Uterus (tissue), 4 donors: ENCODE measurements around the gene CNTNAP5. TPM values are rescaled to one million over a fixed set of nuclear protein-coding genes. Genes with fewer than 3 reads are reported as not detected.

Experiments
- DNase-seq, 2 donors: peaks; one replicate each; pipeline ENCODE4 v3.0.0-alpha.2; 2019 to 2020
- H3K27ac ChIP-seq, 2 donors: fragments of 200-600 bp; sonication (generic); 1 replicate in 1 of 2; 2 replicates in 1 of 2; pipeline ENCODE4 v1.5.1; 2016 to 2018
- H3K27me3 ChIP-seq, 2 donors: fragments of 200-600 bp; sonication (generic); one replicate each; pipeline ENCODE4 v1.5.1; 2018 to 2019; ENCODE audit warnings: control low read depth in 1 of 2
- H3K36me3 ChIP-seq, 2 donors: fragments of 200-600 bp; sonication (generic); one replicate each; pipeline ENCODE4 v1.5.1; 2019; ENCODE audit warnings: control low read depth in 1 of 2
- H3K4me1 ChIP-seq, 2 donors: fragments of 200-600 bp; sonication (generic); one replicate each; pipeline ENCODE4 v1.5.1; 2018 to 2019; ENCODE audit warnings: control low read depth in 1 of 2
- H3K4me3 ChIP-seq, 2 donors: fragments of 200-600 bp; sonication (generic); 1 replicate in 1 of 2; 2 replicates in 1 of 2; pipeline ENCODE4 v1.5.1; 2018 to 2019; ENCODE audit warnings: mild to moderate bottlenecking in 1 of 2
- H3K9me3 ChIP-seq, 2 donors: fragments of 200-600 bp; sonication (generic); one replicate each; pipeline ENCODE4 v1.5.1; 2019; ENCODE audit warnings: control low read depth in 1 of 2
- POLR2A ChIP-seq, 2 donors: fragments of 450-650 bp; IDR thresholded peaks; one replicate each; pipeline ENCODE4 v1.6.1; 2016; ENCODE audit warnings: antibody characterized with exemption in 2 of 2, mild to moderate bottlenecking in 1 of 2, moderate library complexity in 1 of 2
- intact Hi-C: fragments of 100-400 bp; cut with DNase I; formaldehyde crosslinking; loops from one replicate; pipeline ENCODE4 v1.15.1; 2023; ENCODE audit warnings: low total_unique reads
- total RNA-seq, 4 donors: library from RNA; depleted of rRNA in 3 of 4; stranded (reverse); fragments of >200 nt in 3 of 4; gene quantifications; one replicate each; pipeline versions ENCODE4 v1.1.0 to v1.2.4, GENCODE V29; 2014 to 2023
- TF ChIP-seq, protein P1 (sequence below), 4 experiments: fragments of 200-600 bp in 2 of 4; fragments of 450-650 bp in 2 of 4; sonication (generic) in 2 of 4; IDR thresholded peaks; one replicate each; pipeline ENCODE4 v1.5.1; 2016 to 2019; ENCODE audit warnings: antibody characterized with exemption in 4 of 4, mild to moderate bottlenecking in 2 of 4, moderate library complexity in 1 of 4
- donor health status: DM: yes; HTN: yes; CAD: no.

The CNTNAP5 gene
- total RNA-seq, 4 donors from 2014 or later: 1.4 TPM; not detected in 3

DNA sequence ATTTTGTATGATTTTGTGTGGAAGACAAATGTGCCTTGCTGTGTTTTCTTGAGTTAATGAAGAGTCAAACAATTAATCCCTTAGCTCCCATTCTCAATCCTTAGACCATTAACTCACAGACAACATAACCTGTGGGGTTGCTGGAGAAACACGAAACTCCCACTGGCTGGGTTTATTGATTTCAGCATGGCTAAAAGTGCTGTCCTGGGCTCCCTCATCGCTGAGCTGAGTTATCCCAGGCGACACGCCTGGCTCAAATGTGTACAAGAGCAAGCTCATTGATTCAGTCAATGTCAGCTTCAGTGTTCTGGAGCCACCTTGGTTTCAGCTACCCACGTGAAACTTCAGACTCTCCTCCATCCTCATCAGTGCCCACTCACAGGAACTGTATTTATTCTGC lies 896.1 kb downstream of the CNTNAP5 start:
- Histone ChIP-seq H3K9me3 (no peaks in the 10 kb centered on the region), H3K4me3 (no peak overlapping the region), H3K36me3 (no peaks in the 10 kb centered on the region), H3K27me3 (no peaks in the 10 kb centered on the region), H3K4me1 (no peaks in the 10 kb centered on the region), H3K27ac (no peak overlapping the region)
- intact Hi-C loops: no loop called here
- TF ChIP-seq POLR2A (IDR thresholded peaks at IDR 0.05): no peak
- TF ChIP-seq, protein P1, sequence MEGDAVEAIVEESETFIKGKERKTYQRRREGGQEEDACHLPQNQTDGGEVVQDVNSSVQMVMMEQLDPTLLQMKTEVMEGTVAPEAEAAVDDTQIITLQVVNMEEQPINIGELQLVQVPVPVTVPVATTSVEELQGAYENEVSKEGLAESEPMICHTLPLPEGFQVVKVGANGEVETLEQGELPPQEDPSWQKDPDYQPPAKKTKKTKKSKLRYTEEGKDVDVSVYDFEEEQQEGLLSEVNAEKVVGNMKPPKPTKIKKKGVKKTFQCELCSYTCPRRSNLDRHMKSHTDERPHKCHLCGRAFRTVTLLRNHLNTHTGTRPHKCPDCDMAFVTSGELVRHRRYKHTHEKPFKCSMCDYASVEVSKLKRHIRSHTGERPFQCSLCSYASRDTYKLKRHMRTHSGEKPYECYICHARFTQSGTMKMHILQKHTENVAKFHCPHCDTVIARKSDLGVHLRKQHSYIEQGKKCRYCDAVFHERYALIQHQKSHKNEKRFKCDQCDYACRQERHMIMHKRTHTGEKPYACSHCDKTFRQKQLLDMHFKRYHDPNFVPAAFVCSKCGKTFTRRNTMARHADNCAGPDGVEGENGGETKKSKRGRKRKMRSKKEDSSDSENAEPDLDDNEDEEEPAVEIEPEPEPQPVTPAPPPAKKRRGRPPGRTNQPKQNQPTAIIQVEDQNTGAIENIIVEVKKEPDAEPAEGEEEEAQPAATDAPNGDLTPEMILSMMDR (IDR thresholded peaks at IDR 0.05): no peak
- DNase-seq: no peak

DNA sequence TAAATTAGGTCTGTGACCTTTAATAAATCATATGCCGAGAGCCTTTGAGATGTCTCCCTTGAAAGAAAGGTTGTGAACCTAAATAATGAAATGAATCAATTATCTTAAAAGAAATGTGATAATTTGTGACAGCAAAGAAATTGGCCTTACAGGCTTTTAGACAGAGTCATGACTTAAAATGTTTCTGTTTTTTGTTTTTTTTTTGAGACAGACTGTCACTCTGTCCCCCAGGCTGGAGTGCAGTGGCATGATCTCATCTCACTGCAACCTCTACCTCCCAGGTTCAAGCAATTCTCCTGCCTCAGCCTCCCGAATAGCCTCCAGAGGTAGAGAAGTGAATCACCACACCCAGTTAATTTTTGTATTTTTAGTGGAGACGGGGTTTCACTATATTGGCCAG lies 898.0 kb downstream of the CNTNAP5 start:
- no peak for DNase-seq

DNA sequence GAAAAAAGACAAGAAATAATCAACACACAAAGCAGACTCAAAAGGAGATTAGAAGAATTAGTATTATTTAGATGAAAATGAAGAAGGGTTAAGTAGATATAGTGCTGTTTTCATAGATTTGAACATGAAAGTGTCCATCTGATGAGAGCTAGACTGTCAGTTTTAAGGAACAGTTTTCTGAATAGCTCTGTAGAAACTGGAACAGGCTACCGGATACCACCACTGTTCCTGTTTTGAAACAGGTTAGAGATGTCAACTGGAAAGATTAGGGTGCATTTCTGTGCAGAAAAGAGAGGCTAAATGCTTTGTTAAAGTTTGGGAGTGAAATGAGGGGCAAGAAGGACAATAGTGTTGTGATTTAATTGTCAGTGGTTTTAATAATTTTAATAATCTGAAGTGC lies 908.8 kb downstream of the CNTNAP5 start:
- no peak overlapping the region for H3K27ac ChIP-seq
- H3K36me3 ChIP-seq: no peaks in the 10 kb centered on the region
- intact Hi-C loops: no loop called here
- no peak for TF ChIP-seq POLR2A (IDR thresholded peaks at IDR 0.05)
- TF ChIP-seq, protein P1 (IDR thresholded peaks at IDR 0.05): no peak
- no peaks in the 10 kb centered on the region for H3K4me1 ChIP-seq
- no peak overlapping the region for H3K4me3 ChIP-seq
- DNase-seq: no peak
- H3K27me3 ChIP-seq: no peaks in the 10 kb centered on the region
- H3K9me3 ChIP-seq: no peaks in the 10 kb centered on the region

More for the DNA sequence above, 898.0 kb downstream of the CNTNAP5 start:
- intact Hi-C loops: no loop called here
- Histone ChIP-seq H3K27me3 (no peaks in the 10 kb centered on the region), H3K9me3 (no peaks in the 10 kb centered on the region), H3K4me3 (no peak overlapping the region), H3K36me3 (no peaks in the 10 kb centered on the region), H3K27ac (no peak overlapping the region), H3K4me1 (no peaks in the 10 kb centered on the region)
- TF ChIP-seq POLR2A (IDR thresholded peaks at IDR 0.05): no peak
- TF ChIP-seq, protein P1 (IDR thresholded peaks at IDR 0.05): no peak

DNA sequence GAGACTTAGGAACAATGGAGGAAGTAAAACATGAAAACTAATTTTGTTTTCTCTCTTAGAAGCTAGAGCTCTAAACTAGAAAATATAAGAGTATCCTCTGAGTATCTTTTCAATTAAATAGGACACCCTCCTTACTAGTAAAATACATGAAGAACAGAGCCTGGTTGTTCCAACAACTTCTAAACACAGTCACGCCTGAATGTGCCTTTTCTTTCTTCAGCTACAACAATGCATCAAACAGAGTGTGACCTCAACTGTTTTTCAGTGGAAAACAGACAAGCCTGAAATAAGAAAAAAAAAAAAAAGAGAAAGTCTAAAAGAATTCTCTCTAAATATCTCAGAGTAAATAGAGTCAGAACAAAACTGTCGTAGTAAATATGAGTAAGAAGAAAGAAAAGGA lies 928.8 kb downstream of the CNTNAP5 start:
- intact Hi-C loops: no loop called here
- no peak overlapping the region for H3K4me3 ChIP-seq
- no peak for TF ChIP-seq POLR2A (IDR thresholded peaks at IDR 0.05)
- TF ChIP-seq, protein P1 (IDR thresholded peaks at IDR 0.05): no peak
- H3K27ac ChIP-seq: no peak overlapping the region
- no peaks in the 10 kb centered on the region for H3K4me1 ChIP-seq
- H3K36me3 ChIP-seq: no peaks in the 10 kb centered on the region
- H3K27me3 ChIP-seq: no peaks in the 10 kb centered on the region
- no peak for DNase-seq
- no peaks in the 10 kb centered on the region for H3K9me3 ChIP-seq

GRCh38 chr2:124959581-124959980 lies 934.5 kb downstream of the CNTNAP5 start:
- H3K27ac ChIP-seq: no peak overlapping the region
- DNase-seq: no peak
- no peaks in the 10 kb centered on the region for H3K9me3 ChIP-seq
- H3K4me3 ChIP-seq: no peak overlapping the region
- no peaks in the 10 kb centered on the region for H3K27me3 ChIP-seq
- no peaks in the 10 kb centered on the region for H3K36me3 ChIP-seq
- intact Hi-C loops: no loop called here
- H3K4me1 ChIP-seq: no peaks in the 10 kb centered on the region
- TF ChIP-seq, protein P1 (IDR thresholded peaks at IDR 0.05): no peak
- TF ChIP-seq POLR2A (IDR thresholded peaks at IDR 0.05): no peak
